Esophagus muscularis mucosa (tissue), 4 donors: ENCODE data around the gene PPA2. TPM values are rescaled to one million over a fixed set of nuclear protein-coding genes. Genes with fewer than 3 reads are reported as not detected.

Experiments used
- DNase-seq: peaks from one replicate; pipeline ENCODE4 v3.0.0-alpha.2; 2017; ENCODE audit errors: extremely low spot score
- H3K27ac ChIP-seq, 4 donors: fragments of 200-600 bp; sonication (generic); replicated peaks in 1 of 4; 1 replicate in 3 of 4; 2 replicates in 1 of 4; pipeline ENCODE4 v1.5.1; 2016 to 2019; ENCODE audit warnings: mild to moderate bottlenecking in 1 of 4
- H3K27me3 ChIP-seq, 4 donors: fragments of 200-600 bp; sonication (generic); one replicate each; pipeline versions ENCODE4 v1.5.1 to v1.6.0; 2016 to 2019
- H3K36me3 ChIP-seq, 4 donors: fragments of 200-600 bp; sonication (generic); one replicate each; pipeline ENCODE4 v1.5.1; 2016 to 2019
- H3K4me1 ChIP-seq, 4 donors: fragments of 200-600 bp; sonication (generic); one replicate each; pipeline ENCODE4 v1.5.1; 2016 to 2019
- H3K4me3 ChIP-seq, 4 donors: fragments of 200-600 bp; sonication (generic); 1 replicate in 2 of 4; 2 replicates in 2 of 4; pipeline ENCODE4 v1.5.1; 2016 to 2019; ENCODE audit warnings: mild to moderate bottlenecking in 4 of 4, moderate library complexity in 1 of 4
- H3K9me3 ChIP-seq, 4 donors: fragments of 200-600 bp; sonication (generic); 1 replicate in 3 of 4; 2 replicates in 1 of 4; pipeline ENCODE4 v1.5.1; 2016 to 2019
- EP300 ChIP-seq: sonication (generic); formaldehyde crosslinking; IDR thresholded peaks from one replicate; pipeline ENCODE4 v1.6.1; 2017; ENCODE audit warnings: antibody characterized with exemption
- POLR2A ChIP-seq: fragments of 450-650 bp; IDR thresholded peaks from one replicate; pipeline ENCODE4 v1.6.1; 2017; ENCODE audit warnings: antibody characterized with exemption, moderate library complexity, mild to moderate bottlenecking, low read depth
- POLR2AphosphoS5 ChIP-seq, 2 donors: sonication (generic); formaldehyde crosslinking; IDR thresholded peaks; one replicate each; pipeline ENCODE4 v1.6.1; 2017; ENCODE audit warnings: antibody characterized with exemption in 2 of 2
- WGBS: methylation state at CpG from one replicate; pipeline ENCODE4 v1.1.5; 2018; 5-methylcytosine and 5-hydroxymethylcytosine counted together
- intact Hi-C: fragments of 100-400 bp; cut with DNase I; formaldehyde crosslinking; loops from one replicate; pipeline ENCODE4 v1.15.1; 2023
- total RNA-seq, 4 donors: library from RNA; depleted of rRNA; stranded (reverse); fragments of >200 nt; gene quantifications; one replicate each; pipeline versions ENCODE4 v1.1.0 to v1.2.1, GENCODE V29; 2016
- TF ChIP-seq, protein P1 (sequence below), 3 experiments: fragments of 200-600 bp in 2 of 3; fragments of 450-650 bp in 1 of 3; sonication (generic) in 2 of 3; IDR thresholded peaks; one replicate each; pipeline ENCODE4 v1.5.1; 2017 to 2019; ENCODE audit warnings: antibody characterized with exemption in 3 of 3, mild to moderate bottlenecking in 2 of 3, moderate library complexity in 1 of 3

PPA2 gene
- total RNA-seq, 4 donors from 2014 or later, result 65.6 to 100 (median 72.5) TPM

DNA sequence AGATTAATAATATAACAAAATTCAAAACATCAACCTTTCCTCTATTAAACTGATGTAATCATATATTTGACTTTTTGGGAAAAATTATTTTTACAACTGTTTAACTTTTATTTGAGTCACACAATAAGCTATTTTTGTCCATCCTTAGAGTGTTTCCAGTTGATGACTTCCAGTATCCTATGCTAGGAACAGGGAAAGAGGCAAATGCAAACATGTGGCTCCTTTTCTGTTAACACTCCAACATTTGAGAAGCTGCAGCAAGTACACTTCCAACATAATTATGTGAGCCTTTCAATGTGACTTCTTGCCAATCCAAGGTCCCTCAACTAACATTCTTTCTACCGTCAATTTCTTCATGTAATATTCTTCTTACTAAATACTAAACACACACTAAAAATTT, 117.7 kb downstream of the PPA2 start:
- peaks cover 4 to 13% (median 8%) of the 10 kb centered on the region in 4 donors for H3K36me3 ChIP-seq
- no peak overlapping the region for H3K27ac ChIP-seq
- no peaks in the 10 kb centered on the region for H3K27me3 ChIP-seq
- H3K9me3 ChIP-seq, result no peaks in the 10 kb centered on the region
- no peak overlapping the region for H3K4me3 ChIP-seq
- 84% methylated on average over 1 of the region's 1 CpG for WGBS
- no peaks in the 10 kb centered on the region for H3K4me1 ChIP-seq
- intact Hi-C loops, result no loop called here
- TF ChIP-seq POLR2AphosphoS5 (IDR thresholded peaks at IDR 0.05) (no peak), EP300 (no peak), POLR2A (no peak)
- TF ChIP-seq, protein P1, sequence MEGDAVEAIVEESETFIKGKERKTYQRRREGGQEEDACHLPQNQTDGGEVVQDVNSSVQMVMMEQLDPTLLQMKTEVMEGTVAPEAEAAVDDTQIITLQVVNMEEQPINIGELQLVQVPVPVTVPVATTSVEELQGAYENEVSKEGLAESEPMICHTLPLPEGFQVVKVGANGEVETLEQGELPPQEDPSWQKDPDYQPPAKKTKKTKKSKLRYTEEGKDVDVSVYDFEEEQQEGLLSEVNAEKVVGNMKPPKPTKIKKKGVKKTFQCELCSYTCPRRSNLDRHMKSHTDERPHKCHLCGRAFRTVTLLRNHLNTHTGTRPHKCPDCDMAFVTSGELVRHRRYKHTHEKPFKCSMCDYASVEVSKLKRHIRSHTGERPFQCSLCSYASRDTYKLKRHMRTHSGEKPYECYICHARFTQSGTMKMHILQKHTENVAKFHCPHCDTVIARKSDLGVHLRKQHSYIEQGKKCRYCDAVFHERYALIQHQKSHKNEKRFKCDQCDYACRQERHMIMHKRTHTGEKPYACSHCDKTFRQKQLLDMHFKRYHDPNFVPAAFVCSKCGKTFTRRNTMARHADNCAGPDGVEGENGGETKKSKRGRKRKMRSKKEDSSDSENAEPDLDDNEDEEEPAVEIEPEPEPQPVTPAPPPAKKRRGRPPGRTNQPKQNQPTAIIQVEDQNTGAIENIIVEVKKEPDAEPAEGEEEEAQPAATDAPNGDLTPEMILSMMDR (IDR thresholded peaks at IDR 0.05), result no peak
- no peak for DNase-seq

DNA sequence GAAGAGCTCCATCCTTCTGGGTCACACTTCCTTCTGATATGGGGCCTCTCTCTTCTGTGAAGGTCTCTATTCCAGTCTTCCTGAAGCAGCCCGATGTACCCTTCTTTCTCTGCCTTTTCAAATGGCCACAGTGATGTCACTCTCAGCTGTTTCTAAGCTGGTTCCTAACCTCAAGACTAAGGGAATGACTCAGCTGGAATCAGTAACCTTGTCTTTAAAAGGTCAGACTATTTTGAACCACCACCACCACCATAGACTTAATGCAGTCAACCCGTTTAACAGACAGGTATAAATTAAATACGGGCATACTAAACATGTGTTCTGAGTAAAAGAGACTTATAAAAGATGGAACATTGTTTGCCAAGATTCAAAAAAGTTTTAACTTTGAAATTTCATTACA, 121.0 kb downstream of the PPA2 start:
- intact Hi-C loops, result no loop called here
- Histone ChIP-seq H3K4me1 (no peaks in the 10 kb centered on the region), H3K4me3 (no peak overlapping the region), H3K9me3 (no peaks in the 10 kb centered on the region), H3K27ac (no peak overlapping the region), H3K36me3 (no peaks in the 10 kb centered on the region), H3K27me3 (no peaks in the 10 kb centered on the region)
- WGBS, result 91% methylated on average over 3 of the region's 3 CpGs
- DNase-seq, result no peak
- TF ChIP-seq POLR2AphosphoS5 (IDR thresholded peaks at IDR 0.05) (no peak), POLR2A (no peak), EP300 (no peak)
- TF ChIP-seq, protein P1 (IDR thresholded peaks at IDR 0.05), result no peak

DNA sequence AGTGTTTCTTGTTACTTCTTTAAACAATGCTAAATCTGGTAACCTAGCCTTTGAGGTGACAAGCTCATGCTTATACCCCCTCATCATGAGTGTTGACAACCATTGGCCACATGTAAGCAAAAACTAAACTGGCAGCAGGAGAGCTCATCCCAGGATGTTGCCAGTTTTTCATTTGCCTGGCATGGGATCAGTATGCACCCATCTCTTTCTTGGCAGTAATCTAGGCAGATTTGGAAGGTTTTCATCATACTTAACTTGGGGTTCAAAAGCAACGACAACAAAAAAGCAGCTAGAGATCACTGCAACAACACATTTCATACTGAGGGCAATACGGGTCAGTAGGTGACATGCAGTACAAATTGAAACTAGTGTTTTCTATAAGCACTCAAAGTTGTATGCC, 122.0 kb downstream of the PPA2 start:
- Histone ChIP-seq H3K36me3 (no peaks in the 10 kb centered on the region), H3K9me3 (no peaks in the 10 kb centered on the region), H3K27ac (no peak overlapping the region), H3K4me1 (no peaks in the 10 kb centered on the region), H3K4me3 (no peak overlapping the region), H3K27me3 (no peaks in the 10 kb centered on the region)
- intact Hi-C loops, result no loop called here
- TF ChIP-seq POLR2A (no peak), EP300 (no peak), POLR2AphosphoS5 (IDR thresholded peaks at IDR 0.05) (no peak)
- TF ChIP-seq, protein P1 (IDR thresholded peaks at IDR 0.05), result no peak
- 87% methylated on average over 2 of the region's 2 CpGs for WGBS
- DNase-seq, result no peak

DNA sequence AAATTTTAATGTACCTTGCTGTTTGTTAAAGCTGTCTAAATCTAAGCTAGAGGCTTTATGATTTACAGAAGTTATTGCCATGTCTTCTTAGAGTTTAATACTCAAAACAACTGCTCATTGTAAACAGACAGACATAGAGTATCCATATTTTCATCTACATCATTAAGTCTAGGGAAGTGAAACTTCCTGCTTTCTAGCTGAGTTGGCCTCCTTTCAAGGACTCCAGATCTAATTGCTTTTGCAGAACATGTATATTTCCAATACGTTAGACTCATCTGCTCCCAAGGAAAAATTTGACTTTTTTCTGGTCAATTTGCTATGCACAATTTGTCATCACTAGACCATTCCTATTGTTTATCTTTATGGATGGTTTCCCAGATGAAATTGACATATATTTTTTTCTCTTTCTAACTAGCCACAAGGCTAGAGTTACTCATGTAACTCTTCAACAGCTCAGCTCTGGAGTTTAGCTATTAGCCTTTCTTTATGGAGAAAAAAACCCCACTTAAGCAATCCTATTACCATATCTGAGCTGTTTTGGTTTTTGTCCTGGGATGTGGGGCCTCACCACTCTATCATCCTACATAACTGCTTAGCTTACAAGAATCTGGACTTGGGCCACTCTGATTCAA, 122.9 kb downstream of the PPA2 start:
- TF ChIP-seq POLR2AphosphoS5 (IDR thresholded peaks at IDR 0.05), result no peak
- TF ChIP-seq POLR2A, result no peak
- TF ChIP-seq EP300, result no peak
- TF ChIP-seq, protein P1 (IDR thresholded peaks at IDR 0.05), result no peak
- Histone ChIP-seq H3K27ac (no peak overlapping the region), H3K27me3 (no peaks in the 10 kb centered on the region), H3K9me3 (no peaks in the 10 kb centered on the region), H3K4me3 (no peak overlapping the region), H3K36me3 (no peaks in the 10 kb centered on the region), H3K4me1 (no peaks in the 10 kb centered on the region)
- WGBS, result 59% methylated on average over 1 of the region's 1 CpG
- intact Hi-C loops, result no loop called here
- DNase-seq, result no peak

DNA sequence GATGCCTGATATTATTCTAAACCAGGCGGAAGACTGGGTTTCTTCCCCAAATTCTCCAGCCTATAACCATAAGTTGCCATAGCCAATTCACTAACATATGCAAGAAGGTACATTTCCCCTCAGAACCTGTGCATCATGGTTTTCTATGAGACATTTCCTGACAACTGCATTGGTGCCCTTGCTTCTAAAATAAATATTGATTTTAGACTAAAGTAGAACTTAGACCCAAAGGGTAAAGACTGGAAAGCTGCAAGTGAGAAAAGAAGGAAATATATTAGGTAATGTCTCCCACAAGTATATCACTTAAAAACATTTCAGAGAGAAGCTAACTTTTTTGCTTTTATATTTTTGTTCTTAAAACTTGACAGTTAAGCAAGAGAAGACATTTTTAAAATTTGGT, 125.1 kb downstream of the PPA2 start:
- intact Hi-C loops, result no loop called here
- Histone ChIP-seq H3K4me1 (peaks cover 0 to 1% (median 0%) of the 10 kb centered on the region in 4 donors), H3K27me3 (no peaks in the 10 kb centered on the region), H3K36me3 (no peaks in the 10 kb centered on the region), H3K27ac (no peak overlapping the region), H3K4me3 (no peak overlapping the region), H3K9me3 (no peaks in the 10 kb centered on the region)
- 92% methylated on average over 1 of the region's 1 CpG for WGBS
- no peak for DNase-seq
- no peak for TF ChIP-seq POLR2AphosphoS5 (IDR thresholded peaks at IDR 0.05)
- TF ChIP-seq, protein P1 (IDR thresholded peaks at IDR 0.05), result no peak
- TF ChIP-seq POLR2A, result no peak
- no peak for TF ChIP-seq EP300
